GM12892 (cell line): ENCODE data around the gene INPP5A.

ENCODE experiments used
- POLR2A ChIP-seq: IDR thresholded peaks from 2 replicates; pipeline ENCODE4 v1.6.1; 2011; ENCODE audit warnings: low read depth, low read length, control low read depth
- POLR2AphosphoS5 ChIP-seq: IDR thresholded peaks from 2 replicates; pipeline ENCODE4 v1.6.1; 2011; ENCODE audit warnings: low read depth, low read length, control low read depth

DNA sequence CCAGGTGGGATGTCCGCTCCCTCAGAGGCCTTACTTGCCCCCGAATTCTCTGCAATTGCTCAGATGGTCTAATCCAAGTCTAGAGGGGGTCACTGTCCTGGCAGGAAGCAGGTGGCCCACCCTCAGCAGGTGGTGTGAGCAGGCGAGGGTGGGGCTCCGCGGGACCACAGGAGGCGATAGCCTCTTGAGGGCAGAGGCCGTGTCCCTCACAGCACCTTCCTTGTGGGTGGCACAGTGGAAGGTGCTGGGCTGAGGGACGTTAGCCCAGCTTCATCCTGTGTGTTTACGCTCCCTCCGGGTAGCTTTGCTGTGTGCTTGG is 38.3 kb upstream of the INPP5A start:
- TF ChIP-seq POLR2AphosphoS5 (no peak), POLR2A (no peak)
